ENCODE data around the gene SMIM38. TPM values are rescaled to one million over a fixed set of nuclear protein-coding genes. Genes with fewer than 3 reads are reported as not detected.
A peak's percentile ranks its signal among the peaks of the same experiment; 100 is the strongest.

Gene SMIM38
- total and polyA plus RNA-seq, 2 of the 4 experiments (the other 2 are of a cell fraction) = under 0.01 to 0.05 TPM

DNA sequence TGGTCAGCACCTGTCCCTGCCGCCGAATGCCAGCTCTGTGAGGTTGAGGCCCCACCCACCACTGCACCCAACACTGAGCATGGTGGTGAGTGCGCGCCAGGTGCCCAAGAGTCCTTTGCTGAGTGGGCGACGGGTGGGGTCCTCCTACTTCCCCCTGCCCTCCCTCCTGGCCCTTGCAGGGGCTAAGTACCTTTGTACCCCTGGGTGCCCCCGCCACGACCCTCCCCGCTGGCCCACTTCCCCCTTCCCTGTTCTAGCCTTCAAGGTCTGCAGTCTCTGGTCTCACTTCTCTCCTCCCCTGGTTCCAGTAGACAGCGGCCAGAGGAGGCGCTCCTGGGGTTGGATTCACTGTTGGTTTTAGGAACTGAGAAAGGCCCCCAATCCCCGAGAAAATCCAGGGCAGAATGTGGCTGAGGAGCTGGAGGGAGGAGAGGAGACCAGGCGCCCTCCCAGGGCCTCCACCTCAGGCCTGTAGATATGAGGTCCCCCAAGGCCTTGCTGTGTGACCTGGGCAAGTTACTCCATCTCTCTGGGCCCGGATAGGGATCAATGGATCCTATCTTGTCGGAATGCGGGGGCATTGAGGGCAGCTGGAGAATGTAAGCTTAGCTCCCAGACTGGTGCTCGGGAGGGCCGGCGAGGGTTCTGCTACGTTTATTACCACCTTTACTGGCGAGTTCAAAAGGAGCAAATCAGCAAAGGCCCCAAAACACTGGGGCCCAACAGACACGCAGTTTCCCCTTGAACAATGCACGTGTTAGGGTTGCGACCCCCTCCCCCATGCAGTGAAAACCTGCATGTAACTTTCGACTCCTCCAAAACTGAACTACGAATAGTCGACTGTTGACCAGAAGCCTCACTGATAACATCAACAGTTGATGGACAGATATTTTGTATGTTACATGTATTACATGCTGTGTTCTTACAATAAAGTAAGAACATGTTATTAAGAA lies 31.9 kb upstream of the SMIM38 start:
- ChIA-PET POLR2A (ENCODE audit: unreplicated experiment) (no interaction called here), CTCF (no interaction called here)
- Histone ChIP-seq H4K91ac (ENCODE audit: insufficient read depth, low read depth, low read length) (peak overlapping the region; percentile 80), H2BK120ac (ENCODE audit: low read depth, low read length) (peak overlapping the region; percentile 94), H3K18ac (ENCODE audit: low read depth, low read length) (no peak overlapping the region; the same call in 1 of the 2 replicates), H3K23ac (ENCODE audit: low read depth, low read length) (peak overlapping the region; percentile 51; the same call in 1 of the 2 replicates), H3K79me1 (ENCODE audit: low read depth in 1 of 2, low read length in 2 of 2) (no peaks in the 10 kb centered on the region), H2BK5ac (ENCODE audit: low read depth, low read length, poor library complexity, severe bottlenecking) (peak overlapping the region; percentile 5), H3K27ac (ENCODE audit: insufficient read depth, low read length) (peak overlapping the region; percentile 17; the same call in 1 of the 2 replicates), H3K9ac (ENCODE audit: low read depth, low read length) (no peak overlapping the region; the same call in 1 of the 2 replicates), H3K36me3 (ENCODE audit: control insufficient read depth, insufficient read depth, low read length) (no peaks in the 10 kb centered on the region), H3K9me3 (ENCODE audit: control insufficient read depth, insufficient read depth, low read length) (peaks cover 7% of the 10 kb centered on the region), H2BK15ac (ENCODE audit: low read depth, low read length) (peak overlapping the region; percentile 61), H3K4me3 (ENCODE audit: insufficient read depth, low read depth, low read length) (no peak overlapping the region), H2AK5ac (ENCODE audit: low read depth, low read length) (peak overlapping the region; percentile 81), H3K14ac (replicated peaks; ENCODE audit: low read depth, low read length) (peak overlapping the region; percentile 80; the same call in 1 of the 2 replicates), H2AK9ac (replicated peaks; ENCODE audit: low read depth, low read length, poor library complexity) (peak overlapping the region; percentile 79), H4K8ac (ENCODE audit: low read depth in 2 of 2, low read length in 2 of 2) (peak overlapping the region; percentile 64 to 69), H3K27me3 (ENCODE audit: control insufficient read depth, insufficient read depth, low read length) (no peaks in the 10 kb centered on the region), H2BK20ac (ENCODE audit: low read depth, low read length) (peak overlapping the region; percentile 45), H4K5ac (ENCODE audit: low read depth, low read length) (peak overlapping the region; percentile 7; the same call in 1 of the 2 replicates), H2AFZ (replicated peaks; ENCODE audit: low read length, poor library complexity) (peak overlapping the region; percentile 79), H3K4ac (ENCODE audit: low read depth, low read length) (peak overlapping the region; percentile 88), H4K20me1 (ENCODE audit: insufficient read depth, low read length) (no peaks in the 10 kb centered on the region), H3K56ac (ENCODE audit: extremely low read depth, insufficient read depth, low read length) (no peak overlapping the region), H3K4me2 (ENCODE audit: low read depth, low read length) (no peak overlapping the region), H3K4me1 (ENCODE audit: control insufficient read depth, insufficient read depth, low read length) (peaks cover 17% of the 10 kb centered on the region), H3K9me1 (ENCODE audit: insufficient read depth, low read length) (peaks cover 11% of the 10 kb centered on the region; the same call in 1 of the 2 replicates)
- in situ Hi-C loops (cut with MboI; ENCODE audit: low sequenced_read_pairs) (loop anchor here (25.0 kb wide), 1 partner anchor 1063 kb away; no protein-coding TSS in a partner anchor), intact Hi-C loops (cut with micrococcal nuclease) (loop anchor here (2.0 kb wide), 1 partner anchor 373 kb away; no protein-coding TSS in a partner anchor), dilution Hi-C loops (cut with HindIII; ENCODE audit: low sequenced_read_pairs, unreplicated experiment) (no loop called here)
- ATAC-seq (ENCODE audit: low read depth) (no peak), DNase-seq (no peak)
- no TSS peak for BruUV-seq (replicated peaks)
- WGBS, 2 experiments (ENCODE audit: extremely low coverage in 2 of 2, insufficient read length in 1 of 2) = 81% methylated on average over 12 of the region's 27 CpGs; no CpG with 5 or more reads in 1 of the 2 experiments
- TF ChIP-seq MXI1 (IDR thresholded peaks at IDR 0.05; ENCODE audit: borderline replicate concordance, low read depth, low read length) (no peak), SMC3 (IDR thresholded peaks at IDR 0.05; ENCODE audit: low read depth, low read length) (no peak), RFX5 (IDR thresholded peaks at IDR 0.05; ENCODE audit: low read depth, low read length) (no peak), CEBPB (IDR thresholded peaks at IDR 0.05; ENCODE audit: low read depth, low read length) (no peak), CHD1 (IDR thresholded peaks at IDR 0.05; ENCODE audit: low read depth, low read length) (no peak), BHLHE40 (IDR thresholded peaks at IDR 0.05; ENCODE audit: low read depth, low read length) (no peak), NFE2L2 (IDR thresholded peaks at IDR 0.05; ENCODE audit: low read depth, low read length) (no peak), POLR2A (IDR thresholded peaks at IDR 0.05; ENCODE audit: low read depth, low read length) (no peak), FOS (IDR thresholded peaks at IDR 0.05; ENCODE audit: low read depth, low read length) (no peak), RAD21 (IDR thresholded peaks at IDR 0.05; ENCODE audit: low read length) (no peak), MAZ (IDR thresholded peaks at IDR 0.05; ENCODE audit: borderline replicate concordance, low read depth, low read length) (no peak)
- TF ChIP-seq, protein P1, sequence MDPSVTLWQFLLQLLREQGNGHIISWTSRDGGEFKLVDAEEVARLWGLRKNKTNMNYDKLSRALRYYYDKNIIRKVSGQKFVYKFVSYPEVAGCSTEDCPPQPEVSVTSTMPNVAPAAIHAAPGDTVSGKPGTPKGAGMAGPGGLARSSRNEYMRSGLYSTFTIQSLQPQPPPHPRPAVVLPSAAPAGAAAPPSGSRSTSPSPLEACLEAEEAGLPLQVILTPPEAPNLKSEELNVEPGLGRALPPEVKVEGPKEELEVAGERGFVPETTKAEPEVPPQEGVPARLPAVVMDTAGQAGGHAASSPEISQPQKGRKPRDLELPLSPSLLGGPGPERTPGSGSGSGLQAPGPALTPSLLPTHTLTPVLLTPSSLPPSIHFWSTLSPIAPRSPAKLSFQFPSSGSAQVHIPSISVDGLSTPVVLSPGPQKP (IDR thresholded peaks at IDR 0.05; ENCODE audit: borderline replicate concordance, low read depth, low read length) = no peak
- TF ChIP-seq, protein P2, sequence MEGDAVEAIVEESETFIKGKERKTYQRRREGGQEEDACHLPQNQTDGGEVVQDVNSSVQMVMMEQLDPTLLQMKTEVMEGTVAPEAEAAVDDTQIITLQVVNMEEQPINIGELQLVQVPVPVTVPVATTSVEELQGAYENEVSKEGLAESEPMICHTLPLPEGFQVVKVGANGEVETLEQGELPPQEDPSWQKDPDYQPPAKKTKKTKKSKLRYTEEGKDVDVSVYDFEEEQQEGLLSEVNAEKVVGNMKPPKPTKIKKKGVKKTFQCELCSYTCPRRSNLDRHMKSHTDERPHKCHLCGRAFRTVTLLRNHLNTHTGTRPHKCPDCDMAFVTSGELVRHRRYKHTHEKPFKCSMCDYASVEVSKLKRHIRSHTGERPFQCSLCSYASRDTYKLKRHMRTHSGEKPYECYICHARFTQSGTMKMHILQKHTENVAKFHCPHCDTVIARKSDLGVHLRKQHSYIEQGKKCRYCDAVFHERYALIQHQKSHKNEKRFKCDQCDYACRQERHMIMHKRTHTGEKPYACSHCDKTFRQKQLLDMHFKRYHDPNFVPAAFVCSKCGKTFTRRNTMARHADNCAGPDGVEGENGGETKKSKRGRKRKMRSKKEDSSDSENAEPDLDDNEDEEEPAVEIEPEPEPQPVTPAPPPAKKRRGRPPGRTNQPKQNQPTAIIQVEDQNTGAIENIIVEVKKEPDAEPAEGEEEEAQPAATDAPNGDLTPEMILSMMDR (conservative IDR thresholded peaks at IDR 0.05; ENCODE audit: low read depth, low read length) = no peak

All from IMR-90 (cell line).